Natural killer cell (primary cell): Measurements from ENCODE around the gene ZBTB32. TPM values are rescaled to one million over a fixed set of nuclear protein-coding genes. Genes with fewer than 3 reads are reported as not detected.
A peak's percentile ranks its signal among the peaks of the same experiment; 100 is the strongest.

Experiments
- ATAC-seq, 3 donors: fragments of 150-1000 bp in 2 of 3; fragments of 200-7000 bp in 1 of 3; cut with Tn5 transposase; 1 replicate in 1 of 3; 2 replicates in 2 of 3; pipeline ENCODE4 v1.10.0; 2021; ENCODE audit warnings: mild to moderate bottlenecking in 2 of 3, moderate library complexity in 2 of 3
- DNase-seq, 2 donors: peaks; one replicate each; pipeline versions ENCODE4 v3.0.0 to v3.0.0-alpha.2; 2013 to 2021; ENCODE audit warnings: mixed read lengths in 1 of 2
- H3K27ac ChIP-seq: one replicate; pipeline ENCODE4 v1.5.1; 2013; ENCODE audit warnings: mild to moderate bottlenecking, low read length
- H3K27me3 ChIP-seq: one replicate; pipeline ENCODE4 v1.6.1; 2013; ENCODE audit warnings: low read length; ENCODE audit not compliant: control insufficient read depth, insufficient read depth
- H3K36me3 ChIP-seq: one replicate; pipeline ENCODE4 v1.6.1; 2013; ENCODE audit warnings: low read length; ENCODE audit not compliant: control insufficient read depth, insufficient read depth
- H3K4me1 ChIP-seq: one replicate; pipeline ENCODE4 v1.6.1; 2013; ENCODE audit warnings: low read length; ENCODE audit not compliant: control insufficient read depth, insufficient read depth
- H3K4me3 ChIP-seq: one replicate; pipeline ENCODE4 v1.5.1; 2013; ENCODE audit warnings: low read length
- H3K9me3 ChIP-seq: one replicate; pipeline ENCODE4 v1.6.1; 2013; ENCODE audit warnings: low read length; ENCODE audit not compliant: control insufficient read depth, insufficient read depth
- H3K27ac Mint-ChIP-seq, 2 donors: one replicate each; pipeline ENCODE4 v1.8.0; 2022; ENCODE audit warnings: mild to moderate bottlenecking in 2 of 2, mixed read lengths in 2 of 2, moderate library complexity in 1 of 2
- H3K27me3 Mint-ChIP-seq, 2 donors: one replicate each; pipeline ENCODE4 v1.8.0; 2022; ENCODE audit warnings: low read depth in 2 of 2, mixed read lengths in 2 of 2
- H3K36me3 Mint-ChIP-seq: one replicate; pipeline ENCODE4 v1.8.0; 2022; ENCODE audit warnings: mixed read lengths
- H3K4me1 Mint-ChIP-seq, 2 donors: one replicate each; pipeline ENCODE4 v1.8.0; 2022; ENCODE audit warnings: mixed read lengths in 2 of 2
- H3K4me3 Mint-ChIP-seq: one replicate; pipeline ENCODE4 v1.8.0; 2022; ENCODE audit warnings: mild to moderate bottlenecking, moderate library complexity, mixed read lengths
- H3K9me3 Mint-ChIP-seq, 2 donors: one replicate each; pipeline ENCODE4 v1.8.0; 2022; ENCODE audit warnings: mixed read lengths in 2 of 2
- WGBS: methylation state at CpG from one replicate; pipeline ENCODE4 v1.1.7; 2013; ENCODE audit warnings: missing lambda C conversion rate; ENCODE audit not compliant: insufficient coverage; 5-methylcytosine and 5-hydroxymethylcytosine counted together
- intact Hi-C: fragments of 100-400 bp; cut with micrococcal nuclease; formaldehyde crosslinking; loops from one replicate; pipeline ENCODE4 v1.14.2; 2022
- total RNA-seq, 4 donors: library from RNA; stranded (reverse); fragments of 120-200 nt in 1 of 4; gene quantifications; one replicate each; pipeline versions ENCODE4 v1.2.3 to v1.2.4, GENCODE V29; 2013 to 2022
- TF ChIP-seq, protein P1 (sequence below): fragments of 200-600 bp; IDR thresholded peaks from one replicate; pipeline ENCODE4 v1.8.0; 2022; ENCODE audit warnings: antibody characterized with exemption

The ZBTB32 gene
- total RNA-seq, 3 donors from 2014 or later (not counting 1 experiment from before 2014, with no cell fraction given) = 0.27 to 1.8 (median 0.35) TPM

- WGBS = 58% methylated on average over 1 of the region's 2 CpGs
- intact Hi-C loops = no loop called here
- H3K27me3 Mint-ChIP-seq = no peaks in the 10 kb centered on the region
- H3K36me3 Mint-ChIP-seq = no peaks in the 10 kb centered on the region
- H3K27me3 ChIP-seq = no peaks in the 10 kb centered on the region
- DNase-seq = peak in 1 of 2 donors; percentile 51
- peaks cover 10 to 28% of the 10 kb centered on the region in 2 donors for H3K4me1 Mint-ChIP-seq
- no peak overlapping the region for H3K27ac Mint-ChIP-seq
- no peak overlapping the region for H3K4me3 Mint-ChIP-seq
- peak overlapping the region; percentile 9 for H3K4me3 ChIP-seq
- ATAC-seq = no peak
- TF ChIP-seq, protein P1, sequence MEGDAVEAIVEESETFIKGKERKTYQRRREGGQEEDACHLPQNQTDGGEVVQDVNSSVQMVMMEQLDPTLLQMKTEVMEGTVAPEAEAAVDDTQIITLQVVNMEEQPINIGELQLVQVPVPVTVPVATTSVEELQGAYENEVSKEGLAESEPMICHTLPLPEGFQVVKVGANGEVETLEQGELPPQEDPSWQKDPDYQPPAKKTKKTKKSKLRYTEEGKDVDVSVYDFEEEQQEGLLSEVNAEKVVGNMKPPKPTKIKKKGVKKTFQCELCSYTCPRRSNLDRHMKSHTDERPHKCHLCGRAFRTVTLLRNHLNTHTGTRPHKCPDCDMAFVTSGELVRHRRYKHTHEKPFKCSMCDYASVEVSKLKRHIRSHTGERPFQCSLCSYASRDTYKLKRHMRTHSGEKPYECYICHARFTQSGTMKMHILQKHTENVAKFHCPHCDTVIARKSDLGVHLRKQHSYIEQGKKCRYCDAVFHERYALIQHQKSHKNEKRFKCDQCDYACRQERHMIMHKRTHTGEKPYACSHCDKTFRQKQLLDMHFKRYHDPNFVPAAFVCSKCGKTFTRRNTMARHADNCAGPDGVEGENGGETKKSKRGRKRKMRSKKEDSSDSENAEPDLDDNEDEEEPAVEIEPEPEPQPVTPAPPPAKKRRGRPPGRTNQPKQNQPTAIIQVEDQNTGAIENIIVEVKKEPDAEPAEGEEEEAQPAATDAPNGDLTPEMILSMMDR = no peak
- H3K9me3 ChIP-seq = no peaks in the 10 kb centered on the region
- H3K36me3 ChIP-seq = no peaks in the 10 kb centered on the region
- H3K4me1 ChIP-seq = peaks cover 42% of the 10 kb centered on the region
- H3K27ac ChIP-seq = peak overlapping the region; percentile 18
- H3K9me3 Mint-ChIP-seq = no peaks in the 10 kb centered on the region
Observed at GRCh38 chr19:35713506-35713850, 9.1 kb downstream of the ZBTB32 start.

DNA sequence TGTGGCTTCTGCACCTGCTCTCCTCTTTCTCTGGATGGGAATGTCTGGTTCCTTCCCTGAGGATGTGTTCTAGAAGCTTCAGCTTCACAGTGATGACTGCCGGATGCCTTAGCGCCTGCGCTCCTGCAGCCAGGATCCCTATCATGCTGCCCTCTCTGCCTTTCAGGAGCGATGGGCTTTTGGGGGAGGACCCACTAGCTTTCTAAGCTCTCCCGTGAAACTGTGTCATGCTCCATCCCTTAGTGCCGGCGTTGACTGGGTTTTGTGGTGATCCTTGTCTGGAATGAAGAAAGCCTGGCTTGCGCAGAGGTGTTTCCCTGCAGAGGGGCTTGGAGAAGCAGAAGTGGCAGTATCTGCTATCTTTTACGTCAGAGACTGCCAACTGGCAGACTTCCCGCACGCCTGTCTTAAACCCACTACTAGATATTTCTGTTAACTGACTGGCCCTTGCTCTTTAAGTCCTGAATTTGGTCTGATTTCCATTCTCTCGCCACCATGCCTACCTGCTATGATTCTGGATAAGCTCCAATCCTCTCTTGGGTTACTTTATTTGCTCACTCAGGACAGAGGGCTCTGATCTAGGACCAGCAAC lies 9.6 kb downstream of the ZBTB32 start:
- Mint-ChIP-seq H3K9me3 (no peaks in the 10 kb centered on the region), H3K36me3 (no peaks in the 10 kb centered on the region), H3K27me3 (no peaks in the 10 kb centered on the region), H3K4me1 (peaks cover 10 to 33% of the 10 kb centered on the region in 2 donors), H3K27ac (no peak overlapping the region), H3K4me3 (no peak overlapping the region)
- ATAC-seq (no peak), DNase-seq (peak in 1 of 2 donors; percentile 41)
- no peaks in the 10 kb centered on the region for H3K9me3 ChIP-seq
- TF ChIP-seq, protein P1 = no peak
- H3K4me1 ChIP-seq = peaks cover 48% of the 10 kb centered on the region
- peak overlapping the region; percentile 35 for H3K27ac ChIP-seq
- no peaks in the 10 kb centered on the region for H3K36me3 ChIP-seq
- no peaks in the 10 kb centered on the region for H3K27me3 ChIP-seq
- intact Hi-C loops = no loop called here
- peak overlapping the region; percentile 9 for H3K4me3 ChIP-seq
- WGBS = 81% methylated on average over 12 of the region's 12 CpGs

DNA sequence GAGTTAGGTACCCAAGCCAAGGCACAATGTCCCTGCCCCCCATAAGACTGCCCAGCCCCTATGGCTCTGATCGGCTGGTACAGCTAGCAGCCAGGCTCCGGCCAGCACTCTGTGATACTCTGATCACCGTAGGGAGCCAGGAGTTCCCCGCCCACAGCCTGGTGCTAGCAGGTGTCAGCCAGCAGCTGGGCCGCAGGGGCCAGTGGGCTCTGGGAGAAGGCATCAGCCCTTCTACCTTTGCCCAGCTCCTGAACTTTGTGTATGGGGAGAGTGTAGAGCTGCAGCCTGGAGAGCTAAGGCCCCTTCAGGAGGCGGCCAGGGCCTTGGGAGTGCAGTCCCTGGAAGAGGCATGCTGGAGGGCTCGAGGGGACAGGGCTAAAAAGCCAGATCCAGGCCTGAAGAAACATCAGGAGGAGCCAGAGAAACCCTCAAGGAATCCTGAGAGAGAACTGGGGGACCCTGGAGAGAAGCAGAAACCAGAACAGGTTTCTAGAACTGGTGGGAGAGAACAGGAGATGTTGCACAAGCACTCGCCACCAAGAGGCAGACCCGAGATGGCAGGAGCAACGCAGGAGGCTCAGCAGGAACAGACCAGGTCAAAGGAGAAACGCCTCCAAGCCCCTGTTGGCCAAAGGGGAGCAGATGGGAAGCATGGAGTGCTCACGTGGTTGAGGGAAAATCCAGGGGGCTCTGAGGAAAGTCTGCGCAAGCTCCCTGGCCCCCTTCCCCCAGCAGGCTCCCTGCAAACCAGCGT lies 10.4 kb downstream of the ZBTB32 start:
- peaks cover 10 to 41% of the 10 kb centered on the region in 2 donors for H3K4me1 Mint-ChIP-seq
- no peak for ATAC-seq
- Histone ChIP-seq H3K4me3 (no peak overlapping the region), H3K27ac (peak overlapping the region; percentile 35), H3K4me1 (peaks cover 53% of the 10 kb centered on the region), H3K9me3 (no peaks in the 10 kb centered on the region), H3K27me3 (no peaks in the 10 kb centered on the region), H3K36me3 (no peaks in the 10 kb centered on the region)
- peak overlapping the region; percentile 59 for H3K4me3 Mint-ChIP-seq
- intact Hi-C loops = no loop called here
- H3K27ac Mint-ChIP-seq = no peak overlapping the region
- no peaks in the 10 kb centered on the region for H3K9me3 Mint-ChIP-seq
- no peaks in the 10 kb centered on the region for H3K27me3 Mint-ChIP-seq
- no peaks in the 10 kb centered on the region for H3K36me3 Mint-ChIP-seq
- DNase-seq = peak in 1 of 2 donors; percentile 41
- 76% methylated on average over 14 of the region's 14 CpGs for WGBS
- TF ChIP-seq, protein P1 = no peak
